ENCODE data around the gene CRTC1.

DNA sequence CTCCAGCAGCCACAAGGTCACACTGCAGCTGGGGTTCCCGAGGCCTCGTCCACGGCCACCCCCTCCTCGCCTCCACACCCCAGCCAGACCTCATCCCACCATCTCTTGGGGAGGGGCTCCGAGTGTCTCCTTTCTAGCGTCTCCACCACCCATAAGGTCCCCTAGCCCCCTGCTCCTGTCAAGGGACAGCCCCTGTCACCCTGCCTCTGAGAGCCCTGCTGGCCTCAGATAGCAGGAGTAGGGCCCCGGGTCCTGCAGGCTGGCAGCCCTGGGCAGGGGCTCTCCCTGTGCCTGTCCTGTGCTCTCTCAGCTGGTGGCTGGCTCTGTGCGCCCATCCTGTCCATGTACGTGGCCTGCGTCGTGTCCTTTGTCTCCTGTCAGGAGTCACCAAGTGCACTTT lies 90.6 kb downstream of the CRTC1 start:
- TF ChIP-seq, protein P1, sequence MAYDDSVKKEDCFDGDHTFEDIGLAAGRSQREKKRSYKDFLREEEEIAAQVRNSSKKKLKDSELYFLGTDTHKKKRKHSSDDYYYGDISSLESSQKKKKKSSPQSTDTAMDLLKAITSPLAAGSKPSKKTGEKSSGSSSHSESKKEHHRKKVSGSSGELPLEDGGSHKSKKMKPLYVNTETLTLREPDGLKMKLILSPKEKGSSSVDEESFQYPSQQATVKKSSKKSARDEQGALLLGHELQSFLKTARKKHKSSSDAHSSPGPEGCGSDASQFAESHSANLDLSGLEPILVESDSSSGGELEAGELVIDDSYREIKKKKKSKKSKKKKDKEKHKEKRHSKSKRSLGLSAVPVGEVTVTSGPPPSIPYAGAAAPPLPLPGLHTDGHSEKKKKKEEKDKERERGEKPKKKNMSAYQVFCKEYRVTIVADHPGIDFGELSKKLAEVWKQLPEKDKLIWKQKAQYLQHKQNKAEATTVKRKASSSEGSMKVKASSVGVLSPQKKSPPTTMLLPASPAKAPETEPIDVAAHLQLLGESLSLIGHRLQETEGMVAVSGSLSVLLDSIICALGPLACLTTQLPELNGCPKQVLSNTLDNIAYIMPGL (CRISPR knock-in tag; IDR thresholded peaks at IDR 0.05; ENCODE audit: borderline replicate concordance) = no peak
- TF ChIP-seq EP300 (IDR thresholded peaks at IDR 0.05) = no peak
- TF ChIP-seq NR3C1 (IDR thresholded peaks at IDR 0.05) = no peak
- TF ChIP-seq, protein P2, sequence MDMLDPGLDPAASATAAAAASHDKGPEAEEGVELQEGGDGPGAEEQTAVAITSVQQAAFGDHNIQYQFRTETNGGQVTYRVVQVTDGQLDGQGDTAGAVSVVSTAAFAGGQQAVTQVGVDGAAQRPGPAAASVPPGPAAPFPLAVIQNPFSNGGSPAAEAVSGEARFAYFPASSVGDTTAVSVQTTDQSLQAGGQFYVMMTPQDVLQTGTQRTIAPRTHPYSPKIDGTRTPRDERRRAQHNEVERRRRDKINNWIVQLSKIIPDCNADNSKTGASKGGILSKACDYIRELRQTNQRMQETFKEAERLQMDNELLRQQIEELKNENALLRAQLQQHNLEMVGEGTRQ (IDR thresholded peaks at IDR 0.05) = no peak
- TF ChIP-seq, protein P3, sequence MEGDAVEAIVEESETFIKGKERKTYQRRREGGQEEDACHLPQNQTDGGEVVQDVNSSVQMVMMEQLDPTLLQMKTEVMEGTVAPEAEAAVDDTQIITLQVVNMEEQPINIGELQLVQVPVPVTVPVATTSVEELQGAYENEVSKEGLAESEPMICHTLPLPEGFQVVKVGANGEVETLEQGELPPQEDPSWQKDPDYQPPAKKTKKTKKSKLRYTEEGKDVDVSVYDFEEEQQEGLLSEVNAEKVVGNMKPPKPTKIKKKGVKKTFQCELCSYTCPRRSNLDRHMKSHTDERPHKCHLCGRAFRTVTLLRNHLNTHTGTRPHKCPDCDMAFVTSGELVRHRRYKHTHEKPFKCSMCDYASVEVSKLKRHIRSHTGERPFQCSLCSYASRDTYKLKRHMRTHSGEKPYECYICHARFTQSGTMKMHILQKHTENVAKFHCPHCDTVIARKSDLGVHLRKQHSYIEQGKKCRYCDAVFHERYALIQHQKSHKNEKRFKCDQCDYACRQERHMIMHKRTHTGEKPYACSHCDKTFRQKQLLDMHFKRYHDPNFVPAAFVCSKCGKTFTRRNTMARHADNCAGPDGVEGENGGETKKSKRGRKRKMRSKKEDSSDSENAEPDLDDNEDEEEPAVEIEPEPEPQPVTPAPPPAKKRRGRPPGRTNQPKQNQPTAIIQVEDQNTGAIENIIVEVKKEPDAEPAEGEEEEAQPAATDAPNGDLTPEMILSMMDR (IDR thresholded peaks at IDR 0.05) = no peak
- no peak for TF ChIP-seq ZSCAN20 (CRISPR knock-in tag; IDR thresholded peaks at IDR 0.05)
- TF ChIP-seq POLR2A (IDR thresholded peaks at IDR 0.05; ENCODE audit: low read length) = no peak
- no peak for TF ChIP-seq JUN (IDR thresholded peaks at IDR 0.05)
- TF ChIP-seq MAFK (IDR thresholded peaks at IDR 0.05; ENCODE audit: partially characterized antibody) = no peak

All from A549 (cell line).